Right ventricle myocardium inferior (tissue), 1 donor: ENCODE data around the gene EFHD1. TPM values are rescaled to one million over a fixed set of nuclear protein-coding genes. Genes with fewer than 3 reads are reported as not detected.
"Not testable (repeated sequence)": the region's sequence is repeated elsewhere in the genome, so short reads cannot be mapped to it uniquely, and the experiment has no call there.

ENCODE experiments used
- ATAC-seq: fragments of 200-7000 bp; cut with Tn5 transposase; one replicate; pipeline ENCODE4 v1.9.1; 2020; ENCODE audit warnings: mild to moderate bottlenecking, moderate library complexity
- DNase-seq: peaks from one replicate; pipeline ENCODE4 v3.0.0; 2021; ENCODE audit errors: missing footprints
- intact Hi-C: fragments of 100-400 bp; cut with DNase I; formaldehyde crosslinking; loops from one replicate; pipeline ENCODE4 v1.11.0; 2022
- total RNA-seq: library from RNA; stranded (reverse); fragmentation: NEBNext Ultra II Directional; extraction: Animal tissue kit (Norgen Biotek cat#: 25700); gene quantifications from one replicate; pipeline ENCODE4 v1.2.1, GENCODE V29; 2021
- donor health status: DM: no; HTN: yes; CAD: no; lungs with severe emphysema.

The EFHD1 gene
- total RNA-seq, 1 donor from 2014 or later, result 26.3 TPM

- DNase-seq, ATAC-seq, intact Hi-C loops: not testable (repeated sequence)
Observed at GRCh38 chr2:232720056-232720455, 86.7 kb downstream of the EFHD1 start.

GRCh38 chr2:232721261-232721660, 87.9 kb downstream of the EFHD1 start:
- DNase-seq, result no peak
- intact Hi-C loops, result no loop called here
- no peak for ATAC-seq

DNA sequence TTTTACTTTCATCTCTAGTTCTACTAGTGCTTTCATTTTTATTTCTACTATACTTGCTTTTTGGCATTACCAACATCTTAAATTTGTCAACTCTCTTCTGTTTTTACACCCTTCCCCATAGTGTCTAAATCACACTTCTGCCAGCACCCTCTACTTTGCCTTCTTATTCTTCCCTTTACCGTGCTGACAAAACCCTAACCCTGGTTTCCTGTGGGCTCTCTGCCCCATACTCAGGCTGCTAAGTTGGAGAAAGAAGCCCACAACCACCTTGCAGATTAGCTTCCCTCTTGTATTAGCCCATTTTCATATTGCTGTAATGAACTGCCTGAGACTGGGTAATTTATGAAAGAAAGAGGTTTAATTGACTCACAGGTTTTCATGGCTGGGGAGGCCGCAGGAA, 88.5 kb downstream of the EFHD1 start:
- ATAC-seq, result no peak
- intact Hi-C loops, result no loop called here
- no peak for DNase-seq

- DNase-seq (no peak), ATAC-seq (no peak)
- intact Hi-C loops, result no loop called here
Observed at GRCh38 chr2:232723027-232723426, 89.6 kb downstream of the EFHD1 start.

GRCh38 chr2:232728785-232729184, 95.4 kb downstream of the EFHD1 start:
- no peak for ATAC-seq
- no peak for DNase-seq
- intact Hi-C loops, result no loop called here

GRCh38 chr2:232731470-232731869, 98.1 kb downstream of the EFHD1 start:
- DNase-seq (no peak), ATAC-seq (no peak)
- intact Hi-C loops, result no loop called here

Other genes starting within 250 kb of the EFHD1 start
- not detected for gene ALPG, start 226.8 kb upstream of the EFHD1 start, total RNA-seq
- gene ALPI, start 177.5 kb upstream of the EFHD1 start, total RNA-seq, result not detected
- gene ECEL1, start 145.8 kb upstream of the EFHD1 start, total RNA-seq, result not detected
- gene PRSS56, start 113.2 kb upstream of the EFHD1 start, total RNA-seq, result 0.11 TPM
- not detected for gene CHRND, start 107.4 kb upstream of the EFHD1 start, total RNA-seq
- gene CHRNG, start 93.9 kb upstream of the EFHD1 start, total RNA-seq, result not detected
- gene TIGD1, start 83.0 kb upstream of the EFHD1 start, total RNA-seq, result 2.0 TPM
- gene EIF4E2, start 82.9 kb upstream of the EFHD1 start, total RNA-seq, result 39.0 TPM
- gene GIGYF2, start 63.7 kb downstream of the EFHD1 start, total RNA-seq, result 57.2 TPM
- gene KCNJ13, start 143.0 kb downstream of the EFHD1 start, total RNA-seq, result not detected
- 0.46 TPM for gene SNORC, start 236.7 kb downstream of the EFHD1 start, total RNA-seq